Fibroblast of gingiva (primary cell): ENCODE results near the gene OR8B3.
A peak's percentile ranks its signal among the peaks of the same experiment; 100 is the strongest.
"Not testable (repeated sequence)": the region's sequence is repeated elsewhere in the genome, so short reads cannot be mapped to it uniquely, and the experiment has no call there.

ENCODE experiments used
- DNase-seq: peaks from one replicate; pipeline ENCODE4 v3.0.0-alpha.2; 2011; ENCODE audit warnings: low read depth

Gene OR8B3, protein sequence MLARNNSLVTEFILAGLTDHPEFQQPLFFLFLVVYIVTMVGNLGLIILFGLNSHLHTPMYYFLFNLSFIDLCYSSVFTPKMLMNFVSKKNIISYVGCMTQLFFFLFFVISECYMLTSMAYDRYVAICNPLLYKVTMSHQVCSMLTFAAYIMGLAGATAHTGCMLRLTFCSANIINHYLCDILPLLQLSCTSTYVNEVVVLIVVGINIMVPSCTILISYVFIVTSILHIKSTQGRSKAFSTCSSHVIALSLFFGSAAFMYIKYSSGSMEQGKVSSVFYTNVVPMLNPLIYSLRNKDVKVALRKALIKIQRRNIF

DNA sequence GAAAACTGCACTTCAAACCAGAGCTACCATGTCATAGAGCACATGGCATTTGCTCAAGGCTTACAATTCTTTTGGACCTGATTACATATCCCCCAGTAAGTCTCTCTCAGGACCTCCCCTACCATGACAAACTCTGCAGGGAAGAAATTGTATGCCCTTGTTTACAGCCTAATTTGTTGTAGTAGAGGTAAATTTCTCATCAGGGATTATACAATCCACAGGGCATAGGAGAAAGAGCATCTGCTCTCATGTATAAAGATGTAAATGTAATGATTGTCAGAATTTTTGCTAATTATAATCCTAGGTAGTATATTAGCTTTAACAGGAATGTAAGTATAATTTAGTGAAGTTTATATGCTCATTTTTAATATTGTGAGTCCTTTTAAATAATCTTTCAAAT, at the start of gene OR8B3:
Gene OR8B3 (minus strand): TSS at position 101 of the 400 bp plus-strand sequence. CDS start 1,673 bp downstream, outside the sequence.
- no peak for DNase-seq

DNA sequence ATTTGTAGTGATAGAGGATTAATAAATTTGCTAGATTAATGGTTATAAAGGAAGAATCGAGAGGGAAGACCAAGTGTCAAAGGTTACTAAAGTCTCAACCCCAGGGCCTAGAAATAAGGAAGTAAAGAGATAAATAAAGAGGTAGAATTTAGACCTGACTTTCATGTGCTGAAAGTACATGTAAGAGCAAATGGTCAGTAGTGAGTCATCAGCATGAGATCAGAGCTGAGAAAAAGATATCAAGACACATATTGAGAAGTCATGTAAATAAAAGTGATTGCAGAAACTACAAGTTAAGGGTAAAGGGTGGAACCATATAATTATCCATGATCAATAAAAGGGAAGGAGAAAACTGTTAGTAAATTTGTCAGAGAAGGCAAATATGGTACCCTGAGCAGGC, 48.1 kb upstream of the OR8B3 start:
- no peak for DNase-seq

DNA sequence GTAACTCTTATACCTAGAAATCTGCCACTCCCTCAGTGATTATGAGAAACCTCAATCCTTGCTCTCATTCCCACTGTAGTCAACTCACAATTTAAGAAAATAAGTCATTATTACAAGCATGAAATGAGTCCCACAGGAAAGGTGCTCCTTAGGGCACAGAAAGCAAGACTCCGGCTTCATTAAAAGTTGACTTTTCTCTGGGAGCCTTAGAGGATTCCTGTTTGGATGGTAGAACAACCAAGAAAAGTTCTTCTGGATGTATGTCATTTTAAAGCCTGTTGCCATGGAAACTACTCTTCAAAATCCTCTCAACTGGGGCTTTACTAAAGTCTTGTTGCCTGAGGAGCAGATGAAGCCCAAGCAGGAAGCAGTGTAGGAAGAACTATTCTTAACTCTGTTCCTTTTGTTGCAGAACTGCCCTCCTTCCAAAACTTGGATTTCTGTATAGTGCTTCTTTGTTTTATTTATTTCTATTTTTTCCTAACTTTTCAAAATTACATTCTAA, 46.9 kb upstream of the OR8B3 start, which contains the start of gene OR8B8:
Gene OR8B8 (minus strand): TSS at position 51 of the 505 bp plus-strand sequence. CDS start 4,611 bp downstream, outside the sequence.
- no peak for DNase-seq

DNA sequence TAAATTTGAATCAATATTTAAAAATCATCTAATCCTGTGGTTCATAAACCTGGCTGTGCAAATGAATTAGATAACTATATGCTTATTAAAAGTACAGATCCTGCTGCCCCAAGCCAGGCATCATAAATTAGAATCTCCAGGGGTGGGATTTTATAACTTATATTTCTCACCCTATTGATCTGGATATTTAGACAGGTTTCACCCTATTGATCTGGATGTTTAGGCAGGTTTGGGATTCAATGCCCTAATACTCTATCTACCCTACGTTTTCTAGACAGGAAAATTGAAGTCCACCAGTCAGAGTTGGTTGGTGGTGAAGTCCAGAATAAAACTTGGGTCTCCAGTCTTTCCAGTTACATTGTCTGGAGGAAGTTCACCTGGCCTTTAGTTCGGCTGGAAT, 44.0 kb upstream of the OR8B3 start:
- no peak for DNase-seq

DNA sequence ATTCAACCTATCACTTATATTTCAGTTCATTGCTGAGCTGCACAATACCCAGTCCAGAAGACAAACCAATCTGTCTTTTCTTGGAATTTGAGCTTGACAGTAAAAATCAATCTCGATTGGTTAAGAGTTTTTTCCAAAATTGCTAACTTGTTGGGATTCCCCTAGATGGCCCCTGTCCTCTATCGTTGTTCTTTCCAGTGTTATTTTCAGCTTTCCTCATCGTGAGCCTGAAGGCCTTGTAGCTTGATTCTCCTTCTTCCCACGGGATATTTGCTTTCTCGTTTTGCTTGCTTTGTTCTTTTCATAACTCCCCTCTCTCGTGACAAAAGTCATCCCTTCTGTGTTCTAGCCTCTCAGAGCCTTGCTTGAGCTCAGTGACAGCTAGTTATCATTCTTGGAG, 43.6 kb upstream of the OR8B3 start:
- no peak for DNase-seq

DNA sequence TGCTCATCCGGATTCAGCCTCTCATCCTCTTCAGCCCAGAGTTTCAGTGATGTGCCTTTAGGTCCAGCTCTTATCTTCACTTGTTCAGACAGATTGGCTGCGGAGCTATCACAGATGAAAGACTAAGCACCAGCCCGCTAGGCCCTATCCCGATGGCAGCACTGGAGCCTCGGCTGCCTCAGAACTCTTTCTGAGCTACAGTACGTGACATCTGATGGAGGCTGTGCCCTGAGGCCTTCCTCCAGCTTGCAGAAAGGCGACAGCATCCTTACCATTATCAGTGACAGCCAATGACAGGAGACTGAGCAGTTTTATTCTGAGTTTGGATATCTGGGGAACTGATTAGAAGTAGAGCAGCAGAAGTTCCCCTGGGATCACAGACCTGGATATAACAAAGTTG, 42.7 kb upstream of the OR8B3 start:
- no peak for DNase-seq

DNA sequence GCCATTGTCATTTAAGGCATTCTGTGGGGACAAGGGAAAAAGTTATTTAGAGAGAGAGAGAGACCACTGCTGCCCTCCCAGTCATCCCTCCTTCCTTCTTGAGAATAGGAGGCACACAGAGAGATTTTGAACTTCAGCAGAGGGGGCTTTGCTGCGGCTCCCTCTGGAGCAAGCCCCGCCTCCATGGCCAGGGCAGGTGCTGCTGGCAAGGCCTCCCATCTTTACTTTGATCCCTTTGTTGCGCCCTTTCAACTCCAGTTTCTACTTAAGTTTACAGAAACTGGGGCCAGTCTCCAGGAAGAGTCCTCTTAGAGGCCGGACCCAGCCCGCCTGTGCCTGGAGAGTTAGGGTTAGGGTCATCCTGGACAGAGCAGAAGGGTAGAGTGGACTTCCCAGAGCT, 42.3 kb upstream of the OR8B3 start:
- DNase-seq: no peak

DNA sequence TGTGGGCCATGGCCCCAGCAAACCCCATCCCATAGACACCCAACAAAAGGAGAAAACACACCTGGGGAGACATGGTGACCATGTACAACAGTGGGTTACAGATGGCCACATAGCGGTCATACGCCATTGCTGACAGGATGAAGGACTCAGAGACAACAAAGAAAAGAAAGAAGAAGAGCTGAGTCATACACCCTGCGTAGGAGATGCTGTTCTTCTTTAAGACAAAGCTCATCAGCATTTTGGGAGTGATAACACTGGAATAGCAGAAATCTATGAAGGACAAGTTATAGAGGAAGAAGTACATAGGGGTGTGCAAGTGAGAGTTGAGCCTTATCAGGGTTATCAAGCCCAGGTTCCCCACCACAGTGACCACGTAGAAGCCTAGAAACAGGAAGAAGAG, 41.8 kb upstream of the OR8B3 start:
- no peak for DNase-seq

DNA sequence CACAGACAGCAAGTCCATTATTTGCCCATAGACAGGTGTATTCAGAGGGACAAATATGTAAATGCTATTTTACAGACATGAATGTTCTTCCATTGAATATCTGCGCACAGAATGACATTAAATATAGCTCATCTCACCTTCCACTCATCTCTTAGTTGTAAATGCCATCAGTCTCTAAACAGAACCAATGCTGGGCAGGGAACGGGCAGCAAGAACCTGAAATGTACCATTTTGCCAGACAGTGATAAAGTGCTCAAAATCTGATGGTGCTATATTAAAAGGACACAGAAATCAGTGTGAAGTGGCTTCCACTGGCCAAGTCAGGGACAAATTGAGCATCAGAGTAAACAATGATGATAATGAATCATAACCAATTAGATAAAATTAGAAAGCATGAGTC, 35.9 kb upstream of the OR8B3 start:
- DNase-seq: no peak

DNA sequence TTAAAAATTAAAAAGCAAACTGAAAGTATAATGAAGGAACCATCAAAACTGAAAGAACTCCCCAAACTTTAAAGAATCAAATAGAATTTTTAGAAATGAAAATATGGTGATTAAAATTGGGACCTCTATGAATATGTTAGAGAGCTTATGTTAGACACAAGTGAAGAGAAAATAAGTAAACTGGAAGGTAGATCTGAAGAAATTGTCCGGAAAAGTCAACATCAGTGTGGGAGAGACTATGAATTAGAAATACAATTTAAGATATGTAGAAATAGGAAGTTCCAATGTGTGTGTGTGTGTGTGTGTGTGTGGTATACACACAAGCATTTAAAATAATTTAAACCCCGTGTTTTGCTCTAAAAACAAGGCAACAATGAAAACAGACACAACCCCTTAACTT, 30.8 kb upstream of the OR8B3 start:
- DNase-seq: no peak

DNA sequence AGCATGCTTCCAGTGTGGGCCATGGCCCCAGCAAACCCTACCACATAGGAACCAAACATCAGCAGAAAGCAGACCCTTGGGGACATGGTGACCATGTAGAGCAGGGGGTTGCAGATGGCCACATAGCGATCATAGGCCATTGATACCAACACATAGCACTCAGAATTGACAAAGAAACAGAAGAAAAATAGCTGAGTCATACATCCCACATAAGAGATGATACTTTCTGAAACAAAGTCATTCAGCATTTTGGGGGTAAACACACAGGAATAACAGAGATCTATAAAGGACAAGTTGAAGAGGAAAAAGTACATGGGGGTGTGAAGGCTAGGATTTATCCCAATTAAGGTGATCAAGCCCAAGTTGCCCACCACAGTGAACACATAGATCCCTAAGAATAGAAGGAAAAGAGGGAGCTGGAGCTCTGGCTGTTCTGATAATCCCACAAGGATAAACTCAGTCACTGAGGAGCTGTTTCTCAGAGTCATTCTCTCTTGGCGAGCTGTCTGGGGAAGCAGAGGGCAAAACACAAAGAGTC, 25.6 kb upstream of the OR8B3 start, which contains the start of gene OR8B4:
Gene OR8B4 (minus strand): TSS at position 488 of the 538 bp plus-strand sequence. CDS start 0 bp downstream, at position 488.
- DNase-seq: no peak

DNA sequence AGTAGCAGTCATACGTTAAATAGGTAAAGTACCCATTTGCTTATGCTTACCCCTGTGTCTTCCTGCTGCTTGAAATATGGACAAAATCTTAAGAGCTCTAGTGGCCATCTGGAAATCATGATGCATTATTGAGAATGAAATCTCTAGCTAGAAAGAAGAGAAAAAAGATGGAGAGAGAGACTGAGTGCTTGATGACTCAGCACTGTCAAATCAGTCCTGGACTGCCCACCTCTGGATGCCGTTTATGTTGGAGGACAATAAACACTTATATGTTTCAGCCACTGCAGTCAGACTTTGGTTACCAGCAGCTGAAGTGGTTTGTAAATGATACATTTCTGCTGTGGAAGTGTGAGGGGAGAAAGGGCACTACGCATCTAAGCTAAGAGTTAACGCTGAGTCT, 22.2 kb upstream of the OR8B3 start:
- DNase-seq: no peak

DNA sequence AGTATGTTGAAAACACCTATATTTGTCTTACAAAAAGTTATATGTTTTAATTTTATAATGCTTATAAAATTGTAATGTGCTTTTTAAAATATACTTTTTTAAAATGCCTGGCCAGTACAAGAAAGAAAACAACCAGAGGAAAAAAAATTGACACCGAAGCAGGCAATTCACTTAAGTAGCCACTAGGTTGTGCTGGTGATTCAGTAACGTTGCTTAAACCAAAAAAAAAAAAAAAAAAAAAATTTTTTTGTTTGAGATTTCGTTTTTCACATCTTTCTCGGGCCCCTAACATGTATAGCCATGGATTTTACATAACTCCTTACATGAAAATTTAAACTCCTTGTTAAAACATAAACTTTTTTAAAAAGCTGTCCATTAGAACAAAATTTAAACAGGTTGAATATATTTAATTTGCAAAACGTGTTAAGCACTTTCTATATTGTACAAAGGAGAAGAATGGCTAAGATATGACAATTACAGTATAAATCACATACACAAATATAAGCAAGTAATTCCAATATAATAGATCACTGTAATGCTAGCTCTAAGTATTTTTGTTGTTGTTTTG, 16.6 kb upstream of the OR8B3 start:
- DNase-seq: peak; percentile 15

DNA sequence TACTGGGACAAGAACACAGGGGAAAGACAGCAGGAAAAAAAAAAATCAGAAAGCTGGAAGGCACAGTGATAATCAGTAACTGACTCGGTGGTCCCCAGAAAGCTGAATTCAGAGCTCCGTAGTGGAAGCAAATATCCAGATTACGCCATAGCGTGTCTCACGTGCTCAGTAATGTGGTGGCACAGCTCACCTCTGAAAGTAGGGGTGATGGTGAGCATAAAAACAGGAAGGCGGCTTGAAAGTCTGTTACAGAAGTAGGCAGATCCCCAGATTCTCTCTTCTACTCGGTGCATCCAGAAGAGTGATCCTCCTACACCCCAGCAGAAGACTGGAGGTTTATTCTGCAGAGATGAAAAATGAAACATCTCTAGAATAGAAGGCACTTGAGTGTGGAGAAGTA, 11.1 kb upstream of the OR8B3 start:
- no peak for DNase-seq

DNA sequence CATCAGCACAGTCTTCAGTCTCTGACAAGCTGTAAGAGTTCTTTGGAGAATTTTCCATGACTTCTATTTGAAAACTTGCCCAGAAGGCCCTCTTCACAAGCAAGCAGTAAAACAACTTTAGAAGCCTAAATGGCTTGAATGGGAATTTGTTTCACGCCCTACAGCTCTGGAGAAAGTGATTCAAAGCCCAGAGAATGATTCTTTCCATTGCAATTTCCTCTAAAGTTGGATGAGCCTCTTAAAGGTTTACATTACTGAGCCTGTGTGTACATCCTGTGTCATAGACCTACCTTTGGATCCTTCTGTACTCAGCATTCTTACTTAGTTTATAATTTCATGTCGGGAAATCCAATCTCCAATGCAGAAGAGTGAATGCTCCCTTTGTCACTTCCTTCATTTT, 6.8 kb upstream of the OR8B3 start:
- DNase-seq: no peak

DNA sequence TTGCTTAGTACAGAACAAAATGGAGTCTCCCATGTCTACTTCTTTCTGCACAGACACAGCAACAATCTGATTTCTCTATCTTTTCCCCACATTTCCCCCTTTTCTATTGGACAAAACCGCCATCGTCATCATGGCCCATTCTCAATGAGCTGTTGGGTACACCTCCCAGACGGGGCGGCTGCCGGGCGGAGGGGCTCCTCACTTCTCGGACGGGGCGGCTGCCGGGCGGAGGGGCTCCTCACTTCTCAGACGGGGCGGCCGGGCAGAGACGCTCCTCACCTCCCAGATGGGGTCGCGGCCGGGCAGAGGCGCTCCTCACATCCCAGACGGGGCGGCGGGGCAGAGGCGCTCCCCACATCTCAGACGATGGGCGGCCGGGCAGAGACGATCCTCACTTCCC, 4.4 kb upstream of the OR8B3 start:
- DNase-seq: not testable (repeated sequence)

DNA sequence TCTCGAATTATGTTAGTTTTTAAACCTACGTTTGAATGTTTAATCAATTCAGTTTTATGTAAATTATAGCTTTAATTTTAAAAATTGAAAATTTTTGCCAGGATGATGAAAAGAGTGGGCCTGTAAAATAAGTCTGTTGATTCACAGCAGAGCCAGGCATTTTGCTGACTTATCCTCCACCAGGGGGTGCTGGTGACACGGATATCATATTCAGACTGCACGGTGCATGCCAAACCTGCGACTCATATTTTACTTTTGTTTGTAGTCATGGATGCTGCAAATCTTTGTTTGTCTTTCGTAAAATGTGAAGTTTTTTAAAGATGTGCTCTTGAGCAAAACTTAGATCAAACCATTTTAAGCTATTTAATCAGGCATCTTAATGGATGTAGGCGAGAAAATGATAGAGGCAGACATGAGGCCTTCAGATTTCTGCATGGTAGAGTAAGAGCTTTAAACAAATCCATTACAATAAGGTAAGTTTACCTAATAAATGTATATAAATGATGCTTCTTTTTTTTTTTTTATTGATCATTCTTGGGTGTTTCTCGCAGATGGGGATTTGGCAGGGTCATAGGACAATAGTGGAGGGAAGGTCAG, 3.6 kb upstream of the OR8B3 start:
- peak; percentile 71 for DNase-seq

DNA sequence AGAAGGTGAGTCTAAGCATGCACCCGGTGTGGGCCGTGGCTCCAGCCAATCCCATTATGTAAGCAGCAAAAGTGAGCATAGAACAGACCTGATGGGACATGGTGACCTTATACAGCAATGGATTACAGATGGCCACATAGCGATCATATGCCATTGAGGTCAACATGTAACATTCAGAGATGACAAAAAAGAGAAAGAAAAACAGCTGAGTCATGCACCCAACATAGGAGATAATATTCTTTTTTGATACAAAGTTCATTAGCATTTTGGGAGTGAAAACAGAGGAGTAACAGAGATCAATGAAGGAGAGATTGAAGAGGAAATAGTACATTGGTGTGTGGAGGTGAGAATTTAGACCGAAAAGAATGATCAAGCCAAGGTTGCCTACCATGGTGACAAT, 2.0 kb downstream of the OR8B3 start:
- DNase-seq: not testable (repeated sequence)

DNA sequence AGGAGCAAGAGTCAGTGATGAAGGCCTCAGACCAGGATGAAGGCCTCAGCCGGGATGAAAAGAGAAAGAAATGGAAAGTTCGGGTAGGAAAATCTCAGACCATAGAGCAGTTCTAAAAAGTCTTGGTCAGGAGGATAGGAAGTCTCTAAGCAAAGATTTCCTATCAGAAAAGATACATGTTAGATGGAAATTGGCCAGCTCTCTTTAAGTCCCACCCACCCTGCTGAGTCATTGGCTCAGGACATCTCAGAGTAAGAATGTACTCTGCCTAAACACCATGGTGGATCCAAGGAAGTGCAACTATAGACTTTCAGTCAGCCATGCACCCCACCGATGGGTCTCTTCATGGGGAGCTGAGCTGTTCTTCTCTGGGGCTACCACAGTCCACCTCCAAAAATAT, 4.4 kb downstream of the OR8B3 start:
- no peak for DNase-seq

DNA sequence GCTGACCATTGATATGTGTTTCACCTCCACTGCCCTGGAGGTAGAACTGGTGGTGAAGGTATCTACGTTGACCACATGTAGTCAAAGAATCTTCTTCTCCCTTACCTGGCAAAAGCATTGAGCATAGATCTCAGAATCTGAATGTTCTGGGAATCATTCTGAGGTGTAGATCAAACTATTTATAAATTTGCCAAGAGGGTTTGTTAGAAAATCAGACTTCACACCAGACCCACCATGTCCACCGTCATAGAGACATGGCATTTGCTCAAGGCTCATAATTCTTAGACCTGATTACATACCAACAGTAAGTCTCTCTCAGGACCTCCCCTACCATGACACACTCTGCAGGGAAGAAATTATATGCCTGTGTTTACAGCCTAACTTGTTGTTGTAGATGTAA, 14.4 kb downstream of the OR8B3 start, which contains the start of gene OR8B2:
Gene OR8B2 (minus strand): TSS at position 101 of the 400 bp plus-strand sequence. CDS start 1,156 bp downstream, outside the sequence.
- DNase-seq: no peak

DNA sequence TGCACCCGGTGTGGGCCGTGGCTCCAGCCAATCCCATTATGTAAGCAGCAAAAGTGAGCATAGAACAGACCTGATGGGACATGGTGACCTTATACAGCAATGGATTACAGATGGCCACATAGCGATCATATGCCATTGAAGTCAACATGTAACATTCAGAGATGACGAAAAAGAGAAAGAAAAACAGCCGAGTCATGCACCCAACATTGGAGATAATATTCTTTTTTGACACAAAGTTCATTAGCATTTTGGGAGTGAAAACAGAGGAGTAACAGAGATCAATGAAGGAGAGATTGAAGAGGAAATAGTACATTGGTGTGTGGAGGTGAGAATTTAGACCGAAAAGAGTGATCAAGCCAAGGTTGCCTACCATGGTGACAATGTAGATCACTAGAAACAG, 16.0 kb downstream of the OR8B3 start:
- not testable (repeated sequence) for DNase-seq

DNA sequence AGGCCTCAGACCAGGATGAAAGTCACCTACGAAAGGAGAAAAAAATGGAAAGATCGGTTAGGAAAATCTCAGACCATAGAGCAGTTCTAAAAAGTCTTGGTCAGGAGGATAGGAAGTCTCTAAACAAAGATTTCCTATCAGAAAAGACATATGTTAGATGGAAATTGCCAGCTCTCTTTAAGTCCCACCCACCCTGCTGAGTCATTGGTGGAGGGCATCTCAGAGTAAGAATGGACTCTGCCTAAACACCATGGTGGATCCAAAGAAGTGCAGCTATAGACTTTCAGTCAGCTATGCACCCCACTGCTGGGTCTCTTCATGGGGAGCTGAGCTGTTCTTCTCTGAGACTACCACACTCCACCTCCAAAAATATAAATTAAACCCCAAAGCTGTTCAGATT, 18.2 kb downstream of the OR8B3 start:
- no peak for DNase-seq

DNA sequence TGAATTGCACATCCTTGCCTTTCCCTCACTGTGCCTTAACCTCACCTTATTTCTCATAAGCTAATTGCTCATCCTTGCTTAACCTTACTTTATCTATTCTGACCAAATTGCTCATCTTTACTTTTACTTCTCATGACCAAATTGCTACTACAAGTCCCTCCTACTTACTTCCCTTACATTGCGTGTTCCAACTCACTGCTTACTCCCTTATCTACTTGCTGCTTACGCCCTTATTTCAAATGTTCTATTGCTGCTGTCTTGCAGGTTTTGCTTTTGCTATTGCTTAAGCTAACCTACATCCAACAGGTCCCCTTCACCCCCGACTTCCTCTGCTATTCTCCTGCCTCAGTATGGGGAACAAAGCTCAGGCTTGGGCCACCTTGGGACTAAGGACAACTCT, 22.5 kb downstream of the OR8B3 start:
- DNase-seq: no peak
